GM23338 (cell line): ENCODE measurements around the gene RTN4IP1. TPM values are rescaled to one million over a fixed set of nuclear protein-coding genes. Genes with fewer than 3 reads are reported as not detected.
A peak's percentile ranks its signal among the peaks of the same experiment; 100 is the strongest.

Experiments used
- ATAC-seq: fragments of 200-7000 bp; cut with Tn5 transposase; 3 replicates; pipeline ENCODE4 v1.9.1; 2020
- DNase-seq: peaks from one replicate; pipeline ENCODE4 v3.0.0-alpha.2; 2015; ENCODE audit warnings: low spot score
- H2AFZ ChIP-seq: fragments of 200-600 bp; sonication (generic); 2 replicates; pipeline ENCODE4 v1.8.0; 2016; ENCODE audit warnings: antibody characterized with exemption, mild to moderate bottlenecking, moderate library complexity
- H3F3A ChIP-seq: fragments of 200-600 bp; sonication (generic); replicated peaks from 2 replicates; pipeline ENCODE4 v1.8.0; 2017; ENCODE audit warnings: antibody characterized with exemption, mixed run types, low read depth
- H3K27ac ChIP-seq: fragments of 200-600 bp; sonication (generic); 2 replicates; pipeline ENCODE4 v1.6.1; 2016; ENCODE audit warnings: low read depth
- H3K27me3 ChIP-seq: fragments of 200-600 bp; sonication (generic); 2 replicates; pipeline ENCODE4 v1.8.0; 2016; ENCODE audit warnings: mild to moderate bottlenecking, mixed run types, moderate library complexity; ENCODE audit not compliant: insufficient read depth
- H3K36me3 ChIP-seq: fragments of 200-600 bp; sonication (generic); 2 replicates; pipeline ENCODE4 v1.8.0; 2016; ENCODE audit warnings: mild to moderate bottlenecking; ENCODE audit not compliant: insufficient read depth
- H3K4me1 ChIP-seq: fragments of 200-600 bp; sonication (generic); 2 replicates; pipeline ENCODE4 v1.8.0; 2016; ENCODE audit warnings: mild to moderate bottlenecking, moderate library complexity; ENCODE audit not compliant: insufficient read depth
- H3K4me2 ChIP-seq: fragments of 200-600 bp; sonication (generic); 2 replicates; pipeline ENCODE4 v1.7.1; 2017; ENCODE audit warnings: mixed run types
- H3K4me3 ChIP-seq: fragments of 200-600 bp; sonication (generic); 2 replicates; pipeline ENCODE4 v1.6.1; 2016; ENCODE audit warnings: mixed run types
- H3K79me2 ChIP-seq: fragments of 200-600 bp; sonication (generic); replicated peaks from 2 replicates; pipeline ENCODE4 v1.8.0; 2017; ENCODE audit warnings: mild to moderate bottlenecking; ENCODE audit not compliant: insufficient read depth
- H3K9me2 ChIP-seq: fragments of 200-600 bp; sonication (generic); 2 replicates; pipeline ENCODE4 v1.8.0; 2017; ENCODE audit not compliant: insufficient read depth
- H4K20me1 ChIP-seq: fragments of 200-600 bp; sonication (generic); replicated peaks from 2 replicates; pipeline ENCODE4 v1.8.0; 2017; ENCODE audit warnings: mild to moderate bottlenecking; ENCODE audit not compliant: insufficient read depth
- H3K27ac Mint-ChIP-seq: 2 replicates; pipeline ENCODE4 v1.8.0; 2020; ENCODE audit warnings: inconsistent platforms, mild to moderate bottlenecking, moderate library complexity, mixed read lengths
- H3K27me3 Mint-ChIP-seq: 3 replicates; pipeline ENCODE4 v1.8.0; 2022; ENCODE audit warnings: low read depth, mild to moderate bottlenecking, moderate library complexity, mixed read lengths, inconsistent platforms; ENCODE audit not compliant: insufficient read depth, poor library complexity
- H3K36me3 Mint-ChIP-seq: 3 replicates; pipeline ENCODE4 v1.8.0; 2021; ENCODE audit warnings: low read depth, mild to moderate bottlenecking, inconsistent platforms, moderate library complexity, mixed read lengths
- H3K4me1 Mint-ChIP-seq: 3 replicates; pipeline ENCODE4 v1.8.0; 2020; ENCODE audit warnings: mild to moderate bottlenecking, inconsistent platforms, mixed read lengths
- H3K4me3 Mint-ChIP-seq: 3 replicates; pipeline ENCODE4 v1.8.0; 2021; ENCODE audit warnings: moderate library complexity, mild to moderate bottlenecking, inconsistent platforms, mixed read lengths
- H3K9me3 Mint-ChIP-seq: 3 replicates; pipeline ENCODE4 v1.8.0; 2020; ENCODE audit warnings: moderate library complexity, mild to moderate bottlenecking, inconsistent platforms, mixed read lengths
- CREB1 ChIP-seq: fragments of 250-450 bp; sonication (Bioruptor Pico); IDR thresholded peaks from 2 replicates; pipeline ENCODE4 v1.5.0; 2020; ENCODE audit warnings: low read depth, mild to moderate bottlenecking, moderate library complexity
- CTCF ChIP-seq, 2 experiments: fragments of 200-600 bp in 1 of 2; sonication (generic) in 1 of 2; conservative IDR thresholded peaks; 2 replicates each; pipeline versions ENCODE4 v1.5.1 to v1.6.1; 2016 to 2017; ENCODE audit warnings: antibody characterized with exemption in 2 of 2, low read depth in 2 of 2, mild to moderate bottlenecking in 2 of 2, moderate library complexity in 1 of 2
- ETS1 ChIP-seq: IDR thresholded peaks from 2 replicates; pipeline ENCODE4 v1.6.1; 2016; ENCODE audit warnings: antibody characterized with exemption
- EZH2 ChIP-seq: fragments of 200-600 bp; sonication (generic); IDR thresholded peaks from one replicate; pipeline ENCODE4 v1.8.0; 2017; ENCODE audit warnings: antibody characterized with exemption, mild to moderate bottlenecking, low read depth; ENCODE audit not compliant: unreplicated experiment
- JUNB ChIP-seq: IDR thresholded peaks from one replicate; pipeline ENCODE4 v1.6.1; 2016; ENCODE audit warnings: antibody characterized with exemption; ENCODE audit not compliant: unreplicated experiment
- NANOG ChIP-seq: IDR thresholded peaks from 2 replicates; pipeline ENCODE4 v1.6.1; 2016; ENCODE audit warnings: antibody characterized with exemption, borderline replicate concordance
- POLR2AphosphoS5 ChIP-seq: IDR thresholded peaks from 2 replicates; pipeline ENCODE4 v1.6.1; 2016; ENCODE audit warnings: antibody characterized with exemption, low read depth
- REST ChIP-seq: IDR thresholded peaks from one replicate; pipeline ENCODE4 v1.6.1; 2018; ENCODE audit warnings: antibody characterized with exemption; ENCODE audit not compliant: unreplicated experiment
- STAT1 ChIP-seq: IDR thresholded peaks from one replicate; pipeline ENCODE4 v1.6.1; 2016; ENCODE audit warnings: antibody characterized with exemption; ENCODE audit not compliant: unreplicated experiment
- ZNF114 ChIP-seq: fragments of 250-450 bp; sonication (Bioruptor Pico); IDR thresholded peaks from 2 replicates; pipeline ENCODE4 v1.5.0; 2020; ENCODE audit warnings: mild to moderate bottlenecking, moderate library complexity
- ZNF331 ChIP-seq: fragments of 250-450 bp; sonication (Bioruptor Pico); IDR thresholded peaks from 2 replicates; pipeline ENCODE4 v1.5.0; 2020; ENCODE audit warnings: low read depth, mild to moderate bottlenecking, moderate library complexity
- long read RNA-seq: library from polyadenylated mRNA; unstranded; transcript quantifications from one replicate; pipeline ENCODE4 v2.0.0, GENCODE V29; 2020; ENCODE audit not compliant: unreplicated experiment
- polyA plus RNA-seq: library from polyadenylated mRNA; unstranded; fragments of >200 nt; fragmentation: Nextera tagmentation; extraction: Ambion mirVana; gene quantifications from 2 replicates; pipeline ENCODE4 v1.2.1, GENCODE V29; 2016
- total RNA-seq: library from RNA; depleted of rRNA; stranded (reverse); fragments of >200 nt; shearing (Covaris generic); gene quantifications from 2 replicates; pipeline ENCODE4 v1.2.3, GENCODE V29; 2014; rRNA removed

Gene RTN4IP1
- total RNA-seq: 17.0 and 17.5 TPM in 2 replicates
- 14.5 and 16.4 TPM in 2 replicates for polyA plus RNA-seq
- long read RNA-seq, transcript RTN4IP1-201 (9 exons, 1,682 nt): major isoform, 32 of 34 reads
- long read RNA-seq, partial matches to known transcripts: 1 of 34 reads
- long read RNA-seq, other reads (novel, unspliced or antisense): 1 of 34 reads

- Histone ChIP-seq H4K20me1 (no peaks in the 10 kb centered on the region), H3K4me2 (peak within 1 kb of the TSS; percentile 99), H2AFZ (peak within 1 kb of the TSS; percentile 91), H3K4me3 (peak within 1 kb of the TSS; percentile 86), H3K79me2 (peaks cover 58% of the 10 kb centered on the region), H3K27me3 (no peaks in the 10 kb centered on the region), H3K27ac (peak within 1 kb of the TSS; percentile 92), H3F3A (no peaks in the 10 kb centered on the region; the same call in 1 of the 2 replicates), H3K9me2 (no peaks in the 10 kb centered on the region), H3K36me3 (no peaks in the 10 kb centered on the region), H3K4me1 (peaks cover 22% of the 10 kb centered on the region)
- TF ChIP-seq ETS1: 0 out of 2 replicates have a peak, but pooled peaks have one; percentile 59
- TF ChIP-seq STAT1: no peak
- TF ChIP-seq CREB1 (CRISPR knock-in tag): peak; percentile 74
- TF ChIP-seq ZNF114: no peak
- TF ChIP-seq POLR2AphosphoS5: peak; percentile 75
- Mint-ChIP-seq H3K9me3 (no peaks in the 10 kb centered on the region), H3K27me3 (peaks cover 2% of the 10 kb centered on the region), H3K27ac (peak within 1 kb of the TSS; percentile 98), H3K4me3 (peak within 1 kb of the TSS; percentile 94), H3K36me3 (peaks cover 10% of the 10 kb centered on the region; the same call in 2 of the 3 replicates), H3K4me1 (peaks cover 34% of the 10 kb centered on the region)
- DNase-seq (peak; percentile 97), ATAC-seq (peak; percentile 93)
Observed at GRCh38 chr6:106629103-106629858, at the start of gene RTN4IP1, which contains the start of gene QRSL1. Gene RTN4IP1, minus strand, starts transcription at chr6:106629498. Its CDS starts 477 bp downstream, at chr6:106629021. Gene QRSL1, plus strand, starts transcription at chr6:106629578. Its CDS starts 104 bp downstream, at chr6:106629682.

GRCh38 chr6:106677282-106677681 lies 48.0 kb upstream of the RTN4IP1 start:
- Mint-ChIP-seq H3K27me3 (peaks cover 2% of the 10 kb centered on the region), H3K27ac (no peak overlapping the region), H3K36me3 (peaks cover 4% of the 10 kb centered on the region), H3K4me3 (no peak overlapping the region), H3K4me1 (peaks cover 11% of the 10 kb centered on the region; the same call in 2 of the 3 replicates), H3K9me3 (no peaks in the 10 kb centered on the region; the same call in 1 of the 3 replicates)
- no peak for TF ChIP-seq CTCF (conservative IDR thresholded peaks at IDR 0.05; ENCODE audit: low read depth in 2 of 2)
- TF ChIP-seq REST: no peak
- TF ChIP-seq JUNB: no peak
- TF ChIP-seq ETS1: no peak
- no peak for TF ChIP-seq ZNF114
- no peak for TF ChIP-seq EZH2
- TF ChIP-seq POLR2AphosphoS5: no peak
- no peak for TF ChIP-seq NANOG
- no peak for TF ChIP-seq ZNF331 (CRISPR knock-in tag)
- no peak for TF ChIP-seq STAT1
- Histone ChIP-seq H3F3A (no peaks in the 10 kb centered on the region), H3K36me3 (no peaks in the 10 kb centered on the region), H3K4me3 (no peak overlapping the region), H3K4me1 (peaks cover 13% of the 10 kb centered on the region), H3K79me2 (no peaks in the 10 kb centered on the region), H3K27me3 (no peaks in the 10 kb centered on the region), H3K27ac (peak overlapping the region; percentile 67; the same call in 1 of the 2 replicates), H3K9me2 (no peaks in the 10 kb centered on the region), H2AFZ (peak overlapping the region; percentile 72), H3K4me2 (no peak overlapping the region), H4K20me1 (no peaks in the 10 kb centered on the region)
- DNase-seq (no peak), ATAC-seq (no peak)
